Activated naive CD8-positive, alpha-beta T cell treated with anti-CD3 and anti-CD28 coated beads, Interleukin-2, amount 10 ng/mL, durations not matched to agents 7 days and 5 days (primary cell): Measurements from ENCODE around the gene STK31. TPM values are rescaled to one million over a fixed set of nuclear protein-coding genes. Genes with fewer than 3 reads are reported as not detected.
"Not testable (repeated sequence)": the region's sequence is repeated elsewhere in the genome, so short reads cannot be mapped to it uniquely, and the experiment has no call there.

ENCODE experiments used
- ATAC-seq: fragments of 150-1000 bp; cut with Tn5 transposase; one replicate; pipeline ENCODE4 v1.10.0; 2021; ENCODE audit warnings: low read depth, moderate library complexity
- POLR2A ChIA-PET: fragments of 350-600 bp; sonication (Branson Sonifier 250); formaldehyde crosslinking; loops from one replicate; lab custom pipeline; 2021; ENCODE audit warnings: antibody characterized with exemption; lab: Charles Lee
- DNase-seq: peaks from one replicate; pipeline ENCODE4 v3.0.0; 2021
- H3K27ac Mint-ChIP-seq: one replicate; pipeline ENCODE4 v1.8.0; 2022; ENCODE audit warnings: mild to moderate bottlenecking, mixed read lengths
- H3K27me3 Mint-ChIP-seq: one replicate; pipeline ENCODE4 v1.8.0; 2022; ENCODE audit warnings: mild to moderate bottlenecking, moderate library complexity, mixed read lengths
- H3K36me3 Mint-ChIP-seq: one replicate; pipeline ENCODE4 v1.8.0; 2021; ENCODE audit warnings: mild to moderate bottlenecking, mixed read lengths
- H3K4me1 Mint-ChIP-seq: one replicate; pipeline ENCODE4 v1.8.0; 2021; ENCODE audit warnings: mixed read lengths
- H3K4me3 Mint-ChIP-seq: one replicate; pipeline ENCODE4 v1.8.0; 2022; ENCODE audit warnings: mild to moderate bottlenecking, moderate library complexity, mixed read lengths
- H3K9me3 Mint-ChIP-seq: one replicate; pipeline ENCODE4 v1.8.0; 2021; ENCODE audit warnings: mixed read lengths
- total RNA-seq, 2 experiments: library from RNA; stranded (reverse); gene quantifications; one replicate each; pipeline ENCODE4 v1.2.3, GENCODE V29; 2021

The STK31 gene, protein sequence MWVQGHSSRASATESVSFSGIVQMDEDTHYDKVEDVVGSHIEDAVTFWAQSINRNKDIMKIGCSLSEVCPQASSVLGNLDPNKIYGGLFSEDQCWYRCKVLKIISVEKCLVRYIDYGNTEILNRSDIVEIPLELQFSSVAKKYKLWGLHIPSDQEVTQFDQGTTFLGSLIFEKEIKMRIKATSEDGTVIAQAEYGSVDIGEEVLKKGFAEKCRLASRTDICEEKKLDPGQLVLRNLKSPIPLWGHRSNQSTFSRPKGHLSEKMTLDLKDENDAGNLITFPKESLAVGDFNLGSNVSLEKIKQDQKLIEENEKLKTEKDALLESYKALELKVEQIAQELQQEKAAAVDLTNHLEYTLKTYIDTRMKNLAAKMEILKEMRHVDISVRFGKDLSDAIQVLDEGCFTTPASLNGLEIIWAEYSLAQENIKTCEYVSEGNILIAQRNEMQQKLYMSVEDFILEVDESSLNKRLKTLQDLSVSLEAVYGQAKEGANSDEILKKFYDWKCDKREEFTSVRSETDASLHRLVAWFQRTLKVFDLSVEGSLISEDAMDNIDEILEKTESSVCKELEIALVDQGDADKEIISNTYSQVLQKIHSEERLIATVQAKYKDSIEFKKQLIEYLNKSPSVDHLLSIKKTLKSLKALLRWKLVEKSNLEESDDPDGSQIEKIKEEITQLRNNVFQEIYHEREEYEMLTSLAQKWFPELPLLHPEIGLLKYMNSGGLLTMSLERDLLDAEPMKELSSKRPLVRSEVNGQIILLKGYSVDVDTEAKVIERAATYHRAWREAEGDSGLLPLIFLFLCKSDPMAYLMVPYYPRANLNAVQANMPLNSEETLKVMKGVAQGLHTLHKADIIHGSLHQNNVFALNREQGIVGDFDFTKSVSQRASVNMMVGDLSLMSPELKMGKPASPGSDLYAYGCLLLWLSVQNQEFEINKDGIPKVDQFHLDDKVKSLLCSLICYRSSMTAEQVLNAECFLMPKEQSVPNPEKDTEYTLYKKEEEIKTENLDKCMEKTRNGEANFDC
- total RNA-seq: under 1 TPM; 0.48 to 0.80 TPM

DNA sequence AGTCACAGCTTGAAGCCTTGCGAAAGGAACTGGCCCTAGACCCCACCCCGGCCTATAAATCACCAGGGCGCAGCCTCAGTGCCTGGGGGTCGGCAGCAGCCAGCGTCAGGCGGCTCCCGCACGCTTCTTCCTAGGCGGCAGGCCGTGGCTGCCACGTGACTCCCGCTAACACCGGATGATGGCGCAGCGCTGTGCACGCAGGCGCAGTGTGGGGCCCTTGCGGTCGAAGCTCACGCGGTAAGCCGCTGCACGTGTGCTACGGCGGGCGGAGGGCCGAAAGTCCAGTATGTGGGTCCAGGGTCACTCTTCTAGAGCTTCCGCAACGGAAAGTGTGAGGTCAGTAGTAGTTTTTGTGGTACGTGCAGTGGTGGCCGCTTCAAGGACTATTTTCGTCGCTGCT, at the start of gene STK31:
STK31 (plus strand) TSS at position 220 of the 400 bp plus-strand sequence; CDS start at position 287, 67 bp downstream.
- H3K4me1 Mint-ChIP-seq: no peaks in the 10 kb centered on the region
- ATAC-seq (no peak), DNase-seq (no peak)
- H3K4me3 Mint-ChIP-seq: no peak within 1 kb of the TSS
- no peak within 1 kb of the TSS for H3K27ac Mint-ChIP-seq
- peaks cover 11% of the 10 kb centered on the region for H3K9me3 Mint-ChIP-seq
- no peaks in the 10 kb centered on the region for H3K27me3 Mint-ChIP-seq
- POLR2A ChIA-PET: no interaction called here
- H3K36me3 Mint-ChIP-seq: peaks cover 9% of the 10 kb centered on the region

DNA sequence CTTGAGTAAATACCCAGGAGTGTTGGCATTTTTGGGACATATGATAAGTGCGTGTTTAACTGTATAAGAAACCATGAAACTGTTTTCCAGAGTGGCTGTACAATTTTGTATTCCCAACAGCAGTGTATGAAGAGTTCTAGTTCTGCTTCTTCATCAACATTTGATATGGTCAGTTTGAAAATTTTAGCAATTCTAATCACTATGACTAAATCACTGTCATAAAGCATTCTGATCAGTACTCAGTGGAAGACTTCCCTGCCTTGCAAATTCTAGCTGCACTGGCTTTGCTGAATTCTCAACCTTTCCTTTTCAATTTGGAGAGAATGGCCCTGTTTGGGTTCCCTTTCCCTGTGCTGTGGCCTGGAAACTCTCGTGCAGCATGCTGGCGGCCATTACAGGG, 48.6 kb upstream of the STK31 start:
- Mint-ChIP-seq H3K36me3 (no peaks in the 10 kb centered on the region), H3K4me1 (no peaks in the 10 kb centered on the region), H3K4me3 (no peak overlapping the region), H3K27ac (no peak overlapping the region), H3K27me3 (no peaks in the 10 kb centered on the region), H3K9me3 (peaks cover 5% of the 10 kb centered on the region)
- DNase-seq (no peak), ATAC-seq (no peak)
- POLR2A ChIA-PET: interaction anchor here (0.6 kb wide), 1 partner anchor 622 kb away, joined by 3 read pairs; the partner anchor contains the start of gene NPY

DNA sequence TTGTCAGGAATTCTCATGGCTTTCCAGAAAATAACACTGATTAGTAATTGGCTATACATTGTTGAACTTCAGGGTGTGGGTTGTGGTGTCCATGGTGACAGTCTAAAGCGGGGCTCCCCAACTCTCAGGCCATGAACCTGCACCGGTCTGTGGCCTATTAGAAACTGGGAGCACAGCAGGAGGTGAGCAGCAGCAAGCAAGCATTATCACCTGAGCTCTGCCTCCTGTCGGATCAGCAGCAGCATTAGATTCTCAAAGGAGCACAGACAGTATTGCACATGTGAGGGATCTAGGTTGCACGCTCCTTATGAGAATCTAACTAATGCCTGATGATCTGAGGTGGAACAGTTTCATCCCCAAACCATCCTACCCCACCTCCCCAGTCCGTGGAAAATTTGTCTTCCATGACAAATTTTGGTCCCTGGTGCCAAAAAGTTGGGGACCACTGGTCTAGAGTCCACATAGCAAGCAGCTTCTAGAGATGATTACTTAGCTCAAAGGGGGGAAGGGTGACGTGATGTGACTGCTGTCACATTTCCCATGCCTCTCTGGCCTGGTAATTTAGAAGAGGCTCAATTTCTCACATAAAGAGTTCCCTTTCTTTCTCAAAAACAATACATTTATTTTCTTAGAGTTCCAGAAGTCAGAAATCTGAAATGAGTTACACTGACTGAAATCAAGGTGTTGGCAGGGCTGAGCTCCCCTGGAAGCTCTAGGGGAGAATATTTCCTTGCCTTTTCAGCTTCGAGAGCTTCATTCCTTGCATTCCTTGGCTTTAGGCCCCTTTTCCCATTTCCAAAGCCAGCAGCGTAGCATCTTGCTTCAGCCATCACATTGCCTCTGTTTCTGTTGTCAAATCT, 47.7 kb upstream of the STK31 start:
- H3K9me3 Mint-ChIP-seq: peaks cover 5% of the 10 kb centered on the region

DNA sequence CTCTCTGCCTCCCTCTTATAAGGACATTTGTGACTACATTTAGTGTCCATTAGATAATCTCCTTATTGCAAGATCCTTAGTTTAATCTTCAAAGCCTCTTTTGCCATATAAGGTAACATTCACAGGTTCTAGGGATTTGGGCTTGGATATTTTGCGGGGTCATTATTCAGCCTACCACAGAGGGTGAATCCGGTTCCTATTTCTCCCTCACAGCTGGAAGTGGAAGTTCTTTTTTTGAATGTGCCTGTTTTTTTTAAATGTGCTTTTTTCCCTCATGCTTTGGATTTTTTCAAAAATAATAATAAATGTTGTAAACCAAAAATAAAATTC, 47.1 kb upstream of the STK31 start:
- H3K4me3 Mint-ChIP-seq: no peak overlapping the region
- H3K4me1 Mint-ChIP-seq: no peaks in the 10 kb centered on the region
- POLR2A ChIA-PET: no interaction called here
- no peak for ATAC-seq
- H3K27me3 Mint-ChIP-seq: no peaks in the 10 kb centered on the region
- H3K9me3 Mint-ChIP-seq: peaks cover 5% of the 10 kb centered on the region
- no peak for DNase-seq
- H3K36me3 Mint-ChIP-seq: no peaks in the 10 kb centered on the region
- no peak overlapping the region for H3K27ac Mint-ChIP-seq

More for the DNA sequence above, 47.7 kb upstream of the STK31 start:
- H3K27ac Mint-ChIP-seq: no peak overlapping the region
- no peaks in the 10 kb centered on the region for H3K36me3 Mint-ChIP-seq
- H3K4me1 Mint-ChIP-seq: no peaks in the 10 kb centered on the region
- ATAC-seq (no peak), DNase-seq (no peak)
- H3K4me3 Mint-ChIP-seq: no peak overlapping the region
- no peaks in the 10 kb centered on the region for H3K27me3 Mint-ChIP-seq
- POLR2A ChIA-PET: interaction anchor here (0.6 kb wide), 1 partner anchor 621 kb away, joined by 3 read pairs; the partner anchor contains the start of gene NPY

DNA sequence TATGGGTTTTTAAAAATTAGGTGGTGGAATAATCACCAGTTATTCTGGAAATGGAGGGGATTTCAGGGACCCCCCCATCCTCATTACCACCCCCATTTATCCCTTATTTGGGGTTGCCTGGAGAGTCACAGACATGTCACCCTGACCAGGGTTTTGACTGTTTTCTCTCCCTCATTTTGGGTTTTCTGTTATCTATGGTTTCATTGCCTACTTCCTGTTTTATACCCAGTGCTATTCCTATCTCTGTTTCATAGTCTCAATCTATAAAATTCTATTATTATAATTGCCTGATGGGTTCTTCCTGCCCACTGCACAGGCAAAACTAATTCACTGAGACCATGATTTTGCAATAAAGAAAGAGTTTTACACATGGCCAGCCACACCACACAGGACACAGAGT, 45.9 kb upstream of the STK31 start:
- Mint-ChIP-seq H3K4me3 (no peak overlapping the region), H3K9me3 (peaks cover 2% of the 10 kb centered on the region), H3K27ac (no peak overlapping the region)

DNA sequence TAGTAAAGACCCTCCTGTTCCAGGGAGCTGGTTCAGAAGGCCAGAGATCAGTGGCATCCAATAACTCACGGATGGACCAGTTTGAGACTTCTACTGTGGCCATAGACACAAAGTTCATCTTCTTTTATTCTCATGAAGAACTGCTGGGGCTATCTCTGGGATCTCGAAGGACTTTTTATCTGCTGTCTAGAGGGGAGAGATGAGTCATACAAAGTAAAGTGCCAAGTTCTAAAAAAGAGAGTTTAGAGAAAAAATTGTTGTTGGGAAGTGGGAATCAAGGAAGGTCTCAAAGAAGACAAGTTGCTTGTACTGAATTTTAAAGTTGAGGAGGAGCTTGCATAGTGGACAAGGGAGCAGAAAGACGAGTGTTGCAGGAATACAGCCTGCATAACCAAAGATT, 38.0 kb upstream of the STK31 start:
- no peak overlapping the region for H3K4me3 Mint-ChIP-seq
- ATAC-seq: no peak
- peaks cover 18% of the 10 kb centered on the region for H3K27me3 Mint-ChIP-seq
- no peaks in the 10 kb centered on the region for H3K36me3 Mint-ChIP-seq
- H3K9me3 Mint-ChIP-seq: no peaks in the 10 kb centered on the region
- H3K4me1 Mint-ChIP-seq: no peaks in the 10 kb centered on the region
- no peak overlapping the region for H3K27ac Mint-ChIP-seq
- POLR2A ChIA-PET: no interaction called here
- DNase-seq: no peak

More for the DNA sequence above, 45.9 kb upstream of the STK31 start:
- Mint-ChIP-seq H3K4me1 (no peaks in the 10 kb centered on the region), H3K36me3 (no peaks in the 10 kb centered on the region), H3K27me3 (no peaks in the 10 kb centered on the region)
- POLR2A ChIA-PET: no interaction called here
- ATAC-seq: no peak
- no peak for DNase-seq

DNA sequence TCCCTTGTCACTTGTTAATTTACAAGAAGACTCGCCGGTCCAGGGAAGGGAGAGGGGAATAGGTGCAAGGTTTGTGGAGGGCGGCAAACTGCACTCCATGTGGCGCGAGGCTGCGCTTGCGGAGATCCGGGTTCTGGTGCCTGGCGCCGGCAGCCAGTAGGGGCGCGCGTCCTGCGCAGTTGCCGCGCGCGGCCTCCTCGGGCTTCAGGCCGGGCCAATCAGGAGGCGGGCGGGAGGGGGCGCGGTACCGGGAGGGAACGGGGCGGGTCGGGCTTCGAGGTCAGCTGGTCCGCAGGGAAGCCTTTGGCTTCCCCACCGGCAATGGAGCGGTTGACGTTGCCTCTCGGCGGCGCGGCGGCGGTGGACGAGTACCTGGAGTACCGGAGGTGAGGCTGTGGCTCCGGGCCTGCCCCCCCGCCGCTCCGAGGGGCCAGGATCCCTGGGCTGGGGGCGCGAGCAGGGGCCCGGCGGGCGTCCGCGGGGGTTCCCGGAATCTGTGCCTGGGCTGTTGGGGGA, 30.1 kb upstream of the STK31 start, which contains the start of gene FAM221A:
FAM221A (plus strand) TSS at position 302 of the 516 bp plus-strand sequence; CDS start at position 322, 20 bp downstream.
- peaks cover 9% of the 10 kb centered on the region for H3K27me3 Mint-ChIP-seq
- peak within 1 kb of the TSS; percentile 46 for H3K27ac Mint-ChIP-seq
- H3K36me3 Mint-ChIP-seq: no peaks in the 10 kb centered on the region
- H3K4me1 Mint-ChIP-seq: peaks cover 6% of the 10 kb centered on the region
- POLR2A ChIA-PET: interaction anchor here (0.6 to 1.0 kb wide), 3 partner anchors 62 to 140 kb away, joined by 3 read pairs; no protein-coding TSS in a partner anchor
- H3K9me3 Mint-ChIP-seq: no peaks in the 10 kb centered on the region
- DNase-seq: peak; percentile 86
- peak within 1 kb of the TSS; percentile 92 for H3K4me3 Mint-ChIP-seq
- peak; percentile 99 for ATAC-seq

DNA sequence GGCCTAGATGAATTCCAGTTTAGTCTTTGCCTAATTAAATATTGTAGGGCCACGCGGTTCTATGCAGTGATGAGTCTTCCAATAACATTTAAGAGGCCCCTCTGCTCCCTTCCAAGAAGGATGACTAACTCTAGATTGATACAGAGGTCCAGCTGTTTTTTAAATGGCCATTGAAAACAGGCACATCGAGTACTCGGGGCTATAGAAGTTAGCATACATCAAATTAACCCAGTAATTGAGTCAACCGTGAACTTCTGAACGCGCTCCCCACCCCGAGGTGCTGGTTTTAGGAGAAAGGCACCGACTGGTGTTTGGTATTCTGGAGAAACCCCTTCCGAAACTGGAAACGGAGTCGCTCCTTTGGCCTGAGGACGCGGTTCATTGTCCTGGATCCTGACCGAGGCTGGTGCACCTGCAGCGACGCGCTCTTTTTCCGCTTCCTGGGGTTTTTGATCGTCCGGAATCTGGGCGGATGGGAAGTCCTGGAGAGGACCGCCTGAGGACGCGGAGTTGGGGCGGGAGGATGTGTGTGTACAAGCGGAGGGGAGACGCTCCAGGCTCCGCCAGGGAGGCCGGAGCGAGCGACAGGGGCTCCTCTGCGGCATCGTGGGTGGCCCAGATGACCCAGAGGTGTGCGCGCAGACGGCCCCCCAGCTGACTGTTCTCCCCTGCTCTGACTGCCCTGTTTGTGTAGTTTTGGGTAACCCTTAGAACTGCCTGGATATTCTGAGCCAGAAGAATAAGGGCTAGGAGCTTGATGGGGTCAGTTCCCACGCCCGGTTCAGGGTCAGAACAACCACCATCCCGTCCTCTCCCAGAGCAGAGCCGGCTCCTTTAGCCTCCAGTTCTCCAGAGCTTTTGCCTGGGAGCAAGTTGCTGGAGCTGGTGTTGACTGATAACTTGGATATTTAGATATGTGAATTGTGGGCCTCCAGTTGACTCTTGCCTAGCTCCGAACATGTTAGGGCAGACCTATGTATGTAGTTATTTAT, 29.3 kb upstream of the STK31 start:
- H3K4me1 Mint-ChIP-seq: peaks cover 6% of the 10 kb centered on the region
- H3K9me3 Mint-ChIP-seq: no peaks in the 10 kb centered on the region
- POLR2A ChIA-PET: interaction anchor here (1.0 kb wide), 1 partner anchor 141 kb away, joined by 3 read pairs; no protein-coding TSS in a partner anchor
- ATAC-seq (peak; percentile 25), DNase-seq (peak; percentile 50)
- H3K27ac Mint-ChIP-seq: peak overlapping the region; percentile 46
- peaks cover 2% of the 10 kb centered on the region for H3K36me3 Mint-ChIP-seq
- H3K27me3 Mint-ChIP-seq: peaks cover 3% of the 10 kb centered on the region
- H3K4me3 Mint-ChIP-seq: peak overlapping the region; percentile 92

DNA sequence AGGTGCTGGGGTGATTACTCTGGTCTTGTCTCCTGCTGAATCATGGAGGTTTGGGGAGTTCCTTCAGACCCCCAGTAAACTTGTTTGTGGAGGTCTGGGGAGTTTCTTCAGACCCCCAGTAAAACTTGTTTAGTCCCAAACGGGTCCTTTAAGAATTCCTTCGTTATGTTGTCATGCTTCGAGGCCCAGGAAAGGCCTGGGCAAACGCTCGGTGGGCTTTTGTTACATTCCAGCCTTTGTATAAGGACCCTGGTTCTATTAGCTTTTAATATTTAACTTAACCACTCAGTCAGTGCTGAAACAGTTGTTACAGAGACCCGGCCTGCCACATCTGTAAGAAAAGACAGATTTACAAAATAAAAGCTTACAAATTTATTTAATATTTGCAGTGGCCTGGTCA, 26.0 kb upstream of the STK31 start:
- H3K36me3 Mint-ChIP-seq, H3K4me1 Mint-ChIP-seq, H3K27me3 Mint-ChIP-seq, H3K4me3 Mint-ChIP-seq, POLR2A ChIA-PET, ATAC-seq, DNase-seq, H3K27ac Mint-ChIP-seq, H3K9me3 Mint-ChIP-seq: not testable (repeated sequence)

DNA sequence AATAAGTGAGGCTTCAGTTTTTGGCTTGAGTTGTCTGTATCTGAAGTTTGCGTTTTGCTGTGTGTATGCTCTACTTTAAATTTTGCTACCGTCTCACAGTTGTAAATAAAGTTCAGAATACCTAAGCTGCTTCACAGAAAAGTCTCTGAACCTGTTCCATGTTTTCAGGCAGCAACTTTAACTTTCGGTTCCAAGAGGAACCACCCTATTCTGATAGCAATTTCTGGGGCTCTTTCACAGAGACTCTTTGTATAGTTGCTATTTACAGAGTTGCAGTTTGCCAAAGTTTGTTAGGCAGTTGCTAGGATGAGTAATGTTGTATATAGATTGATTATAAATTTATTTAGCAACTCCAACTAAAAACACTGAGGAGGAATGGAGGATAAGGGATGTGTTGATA, 24.3 kb upstream of the STK31 start:
- Mint-ChIP-seq H3K27ac (no peak overlapping the region), H3K36me3 (peaks cover 7% of the 10 kb centered on the region), H3K9me3 (no peaks in the 10 kb centered on the region), H3K27me3 (no peaks in the 10 kb centered on the region), H3K4me3 (no peak overlapping the region), H3K4me1 (peaks cover 2% of the 10 kb centered on the region)
- POLR2A ChIA-PET: no interaction called here
- DNase-seq (no peak), ATAC-seq (no peak)

DNA sequence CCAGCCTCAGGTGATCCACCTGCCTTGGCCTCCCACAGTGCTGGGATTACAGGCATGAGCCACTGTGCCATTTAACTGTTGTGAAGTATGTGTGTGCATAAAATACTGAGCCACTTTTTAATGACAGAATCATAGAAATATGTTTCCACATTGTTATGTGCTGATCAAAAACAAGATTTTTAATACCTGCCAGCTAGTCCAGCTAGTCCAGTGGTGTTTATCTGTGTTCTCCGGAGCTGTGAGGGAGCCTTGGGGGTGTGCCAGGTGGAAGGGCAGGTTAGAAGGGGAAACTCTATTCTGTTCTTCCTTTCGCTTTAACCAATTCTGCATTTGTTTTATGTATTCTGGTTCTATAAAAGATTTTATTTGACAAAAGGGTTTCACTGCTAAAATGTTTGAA, 23.0 kb upstream of the STK31 start:
- ATAC-seq (no peak), DNase-seq (no peak)
- Mint-ChIP-seq H3K9me3 (no peaks in the 10 kb centered on the region), H3K36me3 (peaks cover 7% of the 10 kb centered on the region), H3K27me3 (no peaks in the 10 kb centered on the region), H3K4me1 (peaks cover 1% of the 10 kb centered on the region), H3K27ac (no peak overlapping the region), H3K4me3 (no peak overlapping the region)
- POLR2A ChIA-PET: no interaction called here
